Gastrocnemius medialis (tissue), 4 donors: ENCODE data around the gene MRPS12.

Experiments used
- CTCF ChIP-seq, 5 experiments: fragments of 450-650 bp in 3 of 5; fragments of 200-600 bp in 2 of 5; sonication (generic) in 2 of 5; IDR thresholded peaks in 4 of 5; conservative IDR thresholded peaks in 1 of 5; 1 replicate in 4 of 5; 2 replicates in 1 of 5; pipeline ENCODE4 v1.5.1; 2016 to 2019; ENCODE audit warnings: antibody characterized with exemption in 5 of 5, mild to moderate bottlenecking in 3 of 5, moderate library complexity in 3 of 5
- POLR2A ChIP-seq, 2 donors: fragments of 450-650 bp; IDR thresholded peaks; one replicate each; pipeline ENCODE4 v1.6.1; 2017; ENCODE audit warnings: antibody characterized with exemption in 2 of 2, mild to moderate bottlenecking in 2 of 2, moderate library complexity in 2 of 2

GRCh38 chr19:38921420-38922274, 9.1 kb upstream of the MRPS12 start:
- TF ChIP-seq POLR2A (IDR thresholded peaks at IDR 0.05), result no peak
- TF ChIP-seq CTCF (IDR thresholded peaks at IDR 0.05 in 4 of 5, conservative IDR thresholded peaks at IDR 0.05 in 1 of 5), result no peak
